GM19193 (cell line): ENCODE results near the gene UBE2G1.

ENCODE experiments used
- POLR2A ChIP-seq: IDR thresholded peaks from 4 replicates; pipeline ENCODE4 v1.6.1; 2011; ENCODE audit not compliant: insufficient read depth, insufficient read length; ENCODE audit errors: extremely low read depth

Gene UBE2G1

GRCh38 chr17:4301066-4301465, 65.4 kb downstream of the UBE2G1 start:
- TF ChIP-seq POLR2A: no peak

- no peak for TF ChIP-seq POLR2A
Measured at GRCh38 chr17:4297351-4297750, 69.1 kb downstream of the UBE2G1 start.

- TF ChIP-seq POLR2A: no peak
Measured at GRCh38 chr17:4295686-4296085, 70.8 kb downstream of the UBE2G1 start.

- TF ChIP-seq POLR2A: no peak
Measured at GRCh38 chr17:4293572-4293971, 72.9 kb downstream of the UBE2G1 start.

- no peak for TF ChIP-seq POLR2A
Measured at GRCh38 chr17:4287710-4288109, 78.8 kb downstream of the UBE2G1 start.

- TF ChIP-seq POLR2A: no peak
Measured at GRCh38 chr17:4276514-4276913, 90.0 kb downstream of the UBE2G1 start.

GRCh38 chr17:4272972-4273368, 93.5 kb downstream of the UBE2G1 start:
- no peak for TF ChIP-seq POLR2A

GRCh38 chr17:4272213-4272971, 94.1 kb downstream of the UBE2G1 start:
- TF ChIP-seq POLR2A: no peak

- no peak for TF ChIP-seq POLR2A
Measured at GRCh38 chr17:4270736-4271135, 95.7 kb downstream of the UBE2G1 start.

- TF ChIP-seq POLR2A: no peak
Measured at GRCh38 chr17:4269915-4270314, 96.6 kb downstream of the UBE2G1 start.

GRCh38 chr17:4267402-4267801, 99.1 kb downstream of the UBE2G1 start:
- TF ChIP-seq POLR2A: no peak

- no peak for TF ChIP-seq POLR2A
Measured at GRCh38 chr17:4266550-4266949, 99.9 kb downstream of the UBE2G1 start.

- TF ChIP-seq POLR2A: peak; percentile 84
Measured at GRCh38 chr17:4263282-4264215, 102.9 kb downstream of the UBE2G1 start, which contains the start of gene ANKFY1. Gene ANKFY1 (minus strand): TSS chr17:4263979. CDS start chr17:4263941, 38 bp downstream.

- no peak for TF ChIP-seq POLR2A
Measured at GRCh38 chr17:4262703-4263102, 103.8 kb downstream of the UBE2G1 start.

GRCh38 chr17:4261452-4261851, 105.0 kb downstream of the UBE2G1 start:
- TF ChIP-seq POLR2A: no peak

- no peak for TF ChIP-seq POLR2A
Measured at GRCh38 chr17:4258867-4259266, 107.6 kb downstream of the UBE2G1 start.
